HepG2 (cell line): ENCODE measurements around the gene LYPD6. TPM values are rescaled to one million over a fixed set of nuclear protein-coding genes. Genes with fewer than 3 reads are reported as not detected.
A peak's percentile ranks its signal among the peaks of the same experiment; 100 is the strongest.

Source experiments
- ATF1 ChIP-seq: IDR thresholded peaks from 2 replicates; pipeline ENCODE4 v1.6.1; 2016; ENCODE audit warnings: mild to moderate bottlenecking, control low read depth
- BHLHE40 ChIP-seq: IDR thresholded peaks from 2 replicates; pipeline ENCODE4 v1.6.1; 2011; ENCODE audit warnings: low read length, improper control_type of control experiment
- ELF3 ChIP-seq: IDR thresholded peaks from 2 replicates; pipeline ENCODE4 v1.6.1; 2016; ENCODE audit warnings: missing genetic modification reagents, missing compliant biosample characterization
- ESRRA ChIP-seq: sonication (generic); formaldehyde crosslinking; IDR thresholded peaks from 2 replicates; pipeline ENCODE4 v1.5.1; 2020; ENCODE audit warnings: mild to moderate bottlenecking, low read depth, missing genetic modification reagents
- JARID2 ChIP-seq: sonication (generic); formaldehyde crosslinking; IDR thresholded peaks from 2 replicates; pipeline ENCODE4 v1.8.1; 2023; ENCODE audit warnings: missing genetic modification reagents, inconsistent platforms; ENCODE audit not compliant: insufficient replicate concordance
- MBNL3 ChIP-seq: fragments of 250-450 bp; sonication (Bioruptor Pico); conservative IDR thresholded peaks from 2 replicates; pipeline ENCODE4 v1.8.0; 2022; ENCODE audit warnings: mild to moderate bottlenecking, inconsistent platforms
- MEIS2 ChIP-seq: sonication (generic); formaldehyde crosslinking; IDR thresholded peaks from 2 replicates; pipeline ENCODE4 v1.9.0; 2021; ENCODE audit warnings: mild to moderate bottlenecking, missing genetic modification reagents
- MIER2 ChIP-seq: IDR thresholded peaks from 2 replicates; pipeline ENCODE4 v1.6.1; 2016; ENCODE audit warnings: missing biosample characterization, missing genetic modification reagents
- NCOR1 ChIP-seq: fragments of 200-600 bp; sonication (generic); IDR thresholded peaks from 2 replicates; pipeline ENCODE4 v1.7.0; 2017; ENCODE audit warnings: antibody characterized with exemption, low read length, borderline replicate concordance
- NR1H2 ChIP-seq: sonication (generic); formaldehyde crosslinking; IDR thresholded peaks from 2 replicates; pipeline ENCODE4 v1.8.1; 2022; ENCODE audit warnings: low read depth, missing genetic modification reagents, borderline replicate concordance
- NR2F1 ChIP-seq, 2 experiments: fragments of 450-650 bp in 1 of 2; formaldehyde crosslinking in 1 of 2; IDR thresholded peaks; 2 replicates each; pipeline versions ENCODE4 v1.5.0 to v1.6.1; 2016 to 2020; ENCODE audit warnings: mild to moderate bottlenecking in 1 of 2, missing compliant biosample characterization in 1 of 2, missing genetic modification reagents in 1 of 2, moderate library complexity in 1 of 2
- PLRG1 ChIP-seq: fragments of 450-650 bp; conservative IDR thresholded peaks from 2 replicates; pipeline ENCODE4 v1.6.1; 2016
- PRPF4 ChIP-seq: fragments of 200-400 bp; formaldehyde crosslinking; IDR thresholded peaks from 2 replicates; pipeline ENCODE4 v1.6.1; 2016; ENCODE audit warnings: low read length, low read depth; ENCODE audit not compliant: poor library complexity, severe bottlenecking
- RORA ChIP-seq: sonication (generic); formaldehyde crosslinking; IDR thresholded peaks from 2 replicates; pipeline ENCODE4 v1.5.0; 2020; ENCODE audit warnings: mild to moderate bottlenecking, missing genetic modification reagents, moderate library complexity
- USF2 ChIP-seq, 2 experiments: sonication (generic) in 1 of 2; formaldehyde crosslinking in 1 of 2; IDR thresholded peaks; 2 replicates each; pipeline versions ENCODE4 v1.5.1 to v1.6.1; 2011 to 2020; ENCODE audit warnings: borderline replicate concordance in 1 of 2, low read depth in 1 of 2, low read length in 1 of 2, mild to moderate bottlenecking in 1 of 2, missing genetic modification reagents in 1 of 2, moderate library complexity in 1 of 2
- ZBTB37 ChIP-seq: sonication (generic); formaldehyde crosslinking; IDR thresholded peaks from 2 replicates; pipeline ENCODE4 v1.4.0; 2020; ENCODE audit warnings: mild to moderate bottlenecking, missing genetic modification reagents
- ZBTB7A ChIP-seq: sonication (generic); formaldehyde crosslinking; IDR thresholded peaks from 2 replicates; pipeline ENCODE4 v1.8.0; 2022; ENCODE audit warnings: mild to moderate bottlenecking, missing genetic modification reagents
- ZFP36L2 ChIP-seq: sonication (generic); formaldehyde crosslinking; IDR thresholded peaks from 2 replicates; pipeline ENCODE4 v1.4.0; 2020; ENCODE audit warnings: missing genetic modification reagents
- ZNF124 ChIP-seq: sonication (generic); formaldehyde crosslinking; IDR thresholded peaks from 2 replicates; pipeline ENCODE4 v1.4.0; 2020; ENCODE audit warnings: missing genetic modification reagents
- ZNF430 ChIP-seq: sonication (generic); formaldehyde crosslinking; IDR thresholded peaks from 2 replicates; pipeline ENCODE4 v1.9.0; 2021; ENCODE audit warnings: mild to moderate bottlenecking, missing genetic modification reagents
- ZNF639 ChIP-seq: conservative IDR thresholded peaks from 2 replicates; pipeline ENCODE4 v1.6.1; 2018; ENCODE audit warnings: missing genetic modification reagents
- ZNF710 ChIP-seq: sonication (generic); formaldehyde crosslinking; IDR thresholded peaks from 2 replicates; pipeline ENCODE4 v1.5.0; 2020; ENCODE audit warnings: mild to moderate bottlenecking, missing genetic modification reagents, borderline replicate concordance
- ZSCAN22 ChIP-seq: sonication (generic); formaldehyde crosslinking; IDR thresholded peaks from 2 replicates; pipeline ENCODE4 v1.4.0; 2020; ENCODE audit warnings: mild to moderate bottlenecking, missing genetic modification reagents
- polyA plus RNA-seq, 8 experiments: library from polyadenylated mRNA; depleted of rRNA in 3 of 8; stranded (reverse) in 7 of 8; unstranded in 1 of 8; fragments of >200 nt; fragmentation: Illumina TruSeq in 4 of 8; extraction: Trizol in 4 of 8; gene quantifications; 2 replicates each; pipeline versions ENCODE4 v1.2.1 to v1.2.3, GENCODE V29; 2011 to 2016; ENCODE audit warnings: low read depth in 4 of 8, missing spikeins in 1 of 8, mixed read lengths in 1 of 8; ENCODE audit not compliant: insufficient read depth in 1 of 8
- total RNA-seq, 5 experiments: library from RNA; depleted of rRNA; stranded (reverse); fragments of >200 nt; fragmentation: Illumina TruSeq; extraction: Trizol; gene quantifications; 2 replicates each; pipeline ENCODE4 v1.2.3, GENCODE V29; 2016; ENCODE audit warnings: low read depth in 1 of 5

Gene LYPD6
- total and polyA plus RNA-seq, 2 of the 13 experiments (the other 11 are each of a cell fraction or from before 2014, with no cell fraction given): 0.01 to 0.07 TPM

GRCh38 chr2:149420053-149420963, 89.9 kb downstream of the LYPD6 start (continued):
- no peak for TF ChIP-seq RORA (CRISPR knock-in tag)
- no peak for TF ChIP-seq MIER2 (CRISPR knock-in tag)
- no peak for TF ChIP-seq ZFP36L2 (CRISPR knock-in tag)
- TF ChIP-seq ELF3 (CRISPR knock-in tag): 0 out of 2 replicates have a peak, but pooled peaks have one; percentile 14
- TF ChIP-seq ZSCAN22 (CRISPR knock-in tag): no peak
- TF ChIP-seq ESRRA (CRISPR knock-in tag): 0 out of 2 replicates have a peak, but pooled peaks have one; percentile 31
- TF ChIP-seq MBNL3 (CRISPR knock-in tag): no peak
- no peak for TF ChIP-seq ZNF639 (CRISPR knock-in tag)
- TF ChIP-seq ZNF430: no peak
- TF ChIP-seq ZNF124: no peak
- TF ChIP-seq NR2F1 (CRISPR knock-in tag; IDR thresholded peaks at IDR 0.05): peak; percentile 62 to 69; a peak in 3 of 4 replicates
- no peak for TF ChIP-seq BHLHE40
- peak; percentile 43; the same call in 1 of the 2 replicates for TF ChIP-seq ZNF710 (CRISPR knock-in tag)
- TF ChIP-seq ZBTB37 (CRISPR knock-in tag): no peak
- TF ChIP-seq NCOR1: peak; percentile 83
- peak; percentile 82; the same call in 1 of the 2 replicates for TF ChIP-seq ZBTB7A (CRISPR knock-in tag)
- no peak for TF ChIP-seq NR1H2 (CRISPR knock-in tag)
- no peak for TF ChIP-seq USF2 (IDR thresholded peaks at IDR 0.05; ENCODE audit: low read depth, low read length)
- TF ChIP-seq USF2 (CRISPR knock-in tag; IDR thresholded peaks at IDR 0.05; ENCODE audit: borderline replicate concordance): no peak
- TF ChIP-seq ATF1 (CRISPR knock-in tag): no peak
- no peak for TF ChIP-seq PLRG1
- TF ChIP-seq MEIS2 (CRISPR knock-in tag): no peak
- TF ChIP-seq JARID2 (CRISPR knock-in tag): no peak
- no peak for TF ChIP-seq PRPF4
